Fibroblast of lung (primary cell): ENCODE data around the gene LAMA5.

Experiments used
- CTCF ChIP-seq, 2 donors: IDR thresholded peaks in 1 of 2; conservative IDR thresholded peaks in 1 of 2; 1 replicate in 1 of 2; 2 replicates in 1 of 2; pipeline ENCODE4 v1.5.1; 2011 to 2012; ENCODE audit warnings: low read length in 2 of 2, control low read depth in 1 of 2, inconsistent platforms in 1 of 2, low read depth in 1 of 2, mild to moderate bottlenecking in 1 of 2
- EZH2 ChIP-seq: IDR thresholded peaks from 2 replicates; pipeline ENCODE4 v1.5.1; 2012; ENCODE audit warnings: low read length, control low read depth, mild to moderate bottlenecking; ENCODE audit errors: missing control alignments

- TF ChIP-seq EZH2 (no peak), CTCF (conservative IDR thresholded peaks at IDR 0.05 in 1 of 2, IDR thresholded peaks at IDR 0.05 in 1 of 2; ENCODE audit: low read depth in 1 of 2, low read length in 2 of 2) (peak; percentile 34 to 42)
Observed at GRCh38 chr20:62409931-62410745, 43.0 kb upstream of the LAMA5 start.
